HG03175 (cell line): Measurements from ENCODE around the gene ARHGAP26.
A peak's percentile ranks its signal among the peaks of the same experiment; 100 is the strongest.

Source experiments
- ATAC-seq: cut with Tn5 transposase; IDR thresholded peaks from one replicate; pipeline ENCODE4 v1.9.1; 2021; ENCODE audit warnings: mild to moderate bottlenecking, moderate library complexity; ENCODE audit not compliant: unreplicated experiment

ARHGAP26 gene

GRCh38 chr5:142748568-142749249 lies 21.5 kb upstream of the ARHGAP26 start:
- no peak for ATAC-seq

GRCh38 chr5:142749321-142749720 lies 20.9 kb upstream of the ARHGAP26 start:
- ATAC-seq = no peak

DNA sequence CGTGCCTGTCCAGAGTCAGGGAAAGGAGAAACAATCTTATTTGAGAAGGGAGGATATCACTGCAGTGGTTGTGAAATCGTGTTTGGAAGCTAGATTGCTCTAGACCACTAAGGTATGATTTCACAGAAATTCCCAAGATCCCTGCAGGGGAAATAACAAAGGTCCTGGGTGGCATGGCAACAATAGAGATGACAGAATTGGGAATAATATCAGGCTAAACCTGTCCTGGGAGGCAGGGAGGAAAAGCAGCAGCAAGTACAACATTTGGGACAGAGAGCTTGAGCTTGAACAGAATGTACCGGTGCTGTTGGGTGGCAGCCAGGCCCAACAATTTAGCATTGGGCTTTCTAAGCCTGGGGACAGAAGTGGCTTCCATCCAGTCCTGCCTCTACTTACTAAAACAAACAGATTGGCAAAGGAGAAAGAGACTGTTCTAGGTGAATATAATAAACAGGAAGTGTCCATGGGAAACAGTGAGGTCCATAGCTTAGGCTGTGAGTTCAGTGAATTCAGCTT lies 17.0 kb upstream of the ARHGAP26 start:
- no peak for ATAC-seq

- ATAC-seq = no peak
Observed at GRCh38 chr5:142754031-142754430, 16.1 kb upstream of the ARHGAP26 start.

- no peak for ATAC-seq
Observed at GRCh38 chr5:142756576-142756975, 13.6 kb upstream of the ARHGAP26 start.

GRCh38 chr5:142757564-142757963 lies 12.6 kb upstream of the ARHGAP26 start:
- ATAC-seq = no peak

DNA sequence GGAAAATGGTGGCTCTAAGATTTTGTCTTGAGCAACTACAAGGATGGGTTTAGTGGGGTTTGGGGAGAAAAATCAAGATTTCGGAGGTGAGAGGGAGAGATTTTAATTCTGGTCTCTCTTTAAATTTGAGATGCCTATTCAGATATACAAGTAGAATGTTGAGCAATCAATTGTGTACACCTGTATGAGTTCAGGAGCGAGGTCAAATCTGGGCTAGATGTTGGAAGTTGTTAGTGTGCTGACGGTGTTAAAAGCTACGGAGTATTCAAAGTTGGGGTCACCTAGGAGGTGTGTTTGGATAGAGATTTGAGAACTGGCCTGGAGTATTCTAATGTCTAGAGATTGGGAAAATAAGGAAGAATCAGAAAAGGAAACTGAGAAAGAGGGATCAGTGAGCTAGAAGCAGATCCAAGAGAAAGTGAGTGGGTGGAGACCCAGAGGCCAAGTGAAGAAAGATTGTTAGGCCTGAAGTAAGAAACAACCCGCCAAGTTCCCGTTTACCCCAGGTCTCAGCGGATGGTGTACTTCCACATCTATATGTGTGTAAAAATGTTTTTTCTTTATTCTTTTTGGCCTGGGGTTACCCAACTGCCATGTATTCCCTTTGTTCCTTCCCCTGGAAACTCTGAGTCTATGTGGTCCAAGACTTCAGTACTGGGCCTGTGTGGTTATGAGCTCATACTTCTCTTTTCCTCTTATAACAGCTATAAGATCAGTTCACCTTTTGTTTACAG lies 11.9 kb upstream of the ARHGAP26 start:
- no peak for ATAC-seq

- ATAC-seq = no peak
Observed at GRCh38 chr5:142758796-142759145, 11.4 kb upstream of the ARHGAP26 start.

- no peak for ATAC-seq
Observed at GRCh38 chr5:142763701-142764100, 6.5 kb upstream of the ARHGAP26 start.

DNA sequence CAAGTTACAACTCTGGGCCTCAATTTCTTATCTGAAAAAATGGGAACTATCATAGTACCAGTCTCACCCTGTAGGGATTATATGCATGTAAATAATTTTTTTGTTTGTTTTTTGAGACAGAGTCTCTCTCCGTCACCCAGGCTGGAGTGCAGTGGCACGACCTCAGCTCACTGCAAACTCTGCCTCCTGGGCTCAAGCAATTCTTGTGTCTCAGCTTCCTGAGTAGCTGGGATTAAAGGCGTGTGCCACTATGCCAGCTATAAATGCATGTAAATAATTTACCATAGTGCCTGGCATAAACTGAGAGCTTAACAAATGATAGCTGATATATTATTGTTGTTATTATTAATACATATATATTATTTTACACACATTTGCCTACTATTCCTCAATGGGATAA lies 3.0 kb upstream of the ARHGAP26 start:
- no peak for ATAC-seq

DNA sequence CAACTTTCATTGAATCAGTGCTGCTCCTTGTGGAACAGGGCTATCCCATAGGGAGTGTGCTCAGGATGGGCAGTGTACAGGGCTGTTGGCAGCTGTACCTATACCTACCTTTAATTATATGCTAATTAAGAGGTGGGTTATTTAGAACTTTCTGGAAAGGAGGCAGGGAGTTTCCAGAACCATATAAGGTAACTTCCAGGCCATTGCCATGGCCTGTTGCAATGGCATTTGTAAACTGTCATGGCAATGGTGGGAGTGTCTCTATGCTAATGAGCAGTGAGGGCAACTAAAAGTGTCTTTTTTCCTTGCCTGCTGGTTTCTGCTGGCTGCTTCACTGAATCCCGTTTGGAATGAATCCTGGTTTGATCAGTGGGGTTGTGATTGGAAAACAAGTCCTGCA lies 2.3 kb upstream of the ARHGAP26 start:
- ATAC-seq = no peak

GRCh38 chr5:142769251-142769792 lies 855 bp upstream of the ARHGAP26 start:
- ATAC-seq = no peak

DNA sequence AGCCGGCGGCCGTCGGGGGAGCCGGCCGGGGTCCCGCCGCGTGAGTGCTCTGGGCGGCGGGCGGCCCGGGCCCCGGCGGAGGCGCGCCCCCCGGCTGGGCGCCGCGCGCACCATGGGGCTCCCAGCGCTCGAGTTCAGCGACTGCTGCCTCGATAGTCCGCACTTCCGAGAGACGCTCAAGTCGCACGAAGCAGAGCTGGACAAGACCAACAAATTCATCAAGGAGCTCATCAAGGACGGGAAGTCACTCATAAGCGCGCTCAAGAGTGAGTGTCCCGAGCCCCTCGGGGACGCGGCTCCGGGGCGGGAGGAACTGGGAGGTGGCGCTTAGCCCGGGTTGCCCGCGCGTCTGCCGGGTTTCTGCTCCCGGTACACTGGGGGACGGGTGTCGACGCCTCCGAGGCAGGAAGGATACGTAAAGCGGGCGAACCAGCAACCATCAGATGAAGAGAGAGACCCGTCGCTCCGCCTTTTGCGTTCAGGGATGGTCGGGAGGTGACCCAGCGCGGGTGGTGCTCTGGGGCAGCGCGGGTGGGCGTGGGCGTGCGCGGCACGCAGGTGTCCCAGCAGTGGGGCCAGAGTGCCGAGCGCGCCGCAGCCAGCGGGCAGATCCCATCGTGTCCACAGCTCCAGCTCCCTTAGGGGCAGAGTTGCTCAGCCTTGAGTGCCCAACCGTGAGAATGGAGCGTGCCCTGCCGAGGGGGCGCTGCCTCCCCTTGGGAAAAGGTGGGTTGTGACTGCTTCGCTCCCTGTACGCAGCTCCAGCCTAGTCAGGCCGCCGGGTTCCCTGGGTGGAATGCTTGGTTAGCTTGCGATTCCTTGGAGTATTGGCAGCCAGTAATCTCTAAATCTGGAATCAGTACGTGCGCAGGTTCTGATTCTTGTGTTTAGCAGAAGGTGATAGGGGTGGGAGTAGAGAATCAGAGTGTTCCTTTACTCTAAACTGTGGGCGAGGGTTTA lies 753 bp downstream of the ARHGAP26 start:
- peak; percentile 25 for ATAC-seq

GRCh38 chr5:142771666-142772065 lies 1.5 kb downstream of the ARHGAP26 start:
- ATAC-seq = no peak

DNA sequence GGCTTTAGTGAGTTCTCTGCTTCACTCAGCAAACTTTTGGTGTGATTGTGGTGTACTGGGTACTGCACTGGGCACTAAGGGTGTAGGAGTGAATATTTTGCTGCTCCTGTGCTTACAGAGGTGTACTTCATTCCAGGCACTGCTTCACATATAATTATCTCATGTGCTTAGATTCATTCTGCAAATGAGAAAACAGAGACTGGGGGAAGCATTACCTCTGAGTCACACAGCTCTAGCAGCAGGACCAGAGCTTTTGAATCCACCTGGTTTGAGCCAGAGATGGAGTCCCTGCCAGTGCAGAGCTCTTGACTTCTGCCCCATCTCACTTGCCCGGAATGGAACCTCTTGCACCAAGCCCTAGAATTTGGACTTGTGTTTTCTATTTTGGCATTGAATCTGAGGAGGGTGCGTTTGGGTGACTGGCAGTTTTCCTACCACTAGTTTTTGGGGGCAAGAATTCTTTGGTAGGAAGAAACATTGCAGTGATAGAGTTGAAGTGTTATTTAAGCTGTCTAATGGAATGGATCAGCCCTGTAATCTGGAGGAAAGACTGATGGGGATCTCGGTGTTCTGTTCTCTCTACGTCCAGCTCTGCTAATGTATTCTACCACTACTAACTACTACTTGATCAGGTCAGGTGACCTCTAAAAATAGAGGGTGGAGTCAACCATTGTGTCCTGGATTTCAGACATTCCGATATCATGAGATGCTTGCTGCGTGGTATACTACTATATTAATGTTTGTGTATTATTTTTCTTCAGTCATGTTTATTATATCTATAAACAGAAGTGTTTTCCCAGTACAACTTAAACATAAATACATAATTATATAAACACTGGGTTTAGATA lies 2.5 kb downstream of the ARHGAP26 start:
- no peak for ATAC-seq

- ATAC-seq = no peak
Observed at GRCh38 chr5:142777099-142777498, 6.9 kb downstream of the ARHGAP26 start.

GRCh38 chr5:142777850-142778249 lies 7.7 kb downstream of the ARHGAP26 start:
- ATAC-seq = no peak

DNA sequence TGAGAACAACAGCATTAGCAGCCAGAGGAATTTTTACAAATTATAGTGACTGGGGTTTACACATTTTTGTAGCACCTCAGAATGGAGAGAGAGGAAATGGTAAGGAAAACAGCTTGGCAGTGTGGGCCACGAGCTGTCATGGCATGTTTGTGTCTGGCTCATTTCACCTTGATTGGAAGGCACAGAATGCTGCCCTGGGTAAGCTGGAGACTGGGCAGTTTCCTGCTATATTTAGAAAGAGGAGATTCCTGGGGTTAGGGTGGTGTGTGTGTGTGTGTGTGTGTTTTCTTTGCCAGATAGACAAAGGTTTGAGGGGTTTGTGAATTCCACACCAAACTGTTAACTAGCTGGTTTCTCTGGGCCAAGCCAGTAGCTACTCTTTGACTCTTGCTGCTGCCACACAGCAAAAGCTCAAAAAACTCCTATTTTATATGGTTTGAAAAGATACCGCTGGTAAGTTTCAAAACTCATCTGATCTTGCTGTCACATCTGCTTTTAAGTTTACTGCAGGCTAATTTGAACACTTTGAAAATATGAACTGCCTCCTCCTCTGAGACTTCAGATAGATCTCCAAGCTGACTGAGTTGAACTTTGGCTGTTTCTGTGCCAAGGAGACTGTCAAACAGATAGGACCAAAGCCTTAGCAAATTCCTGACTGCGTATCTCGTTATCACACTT lies 9.1 kb downstream of the ARHGAP26 start:
- ATAC-seq = no peak

GRCh38 chr5:142780871-142781270 lies 10.7 kb downstream of the ARHGAP26 start:
- no peak for ATAC-seq
